GM19395 (cell line): Measurements from ENCODE around the gene HCRT.
"Not testable (repeated sequence)": the region's sequence is repeated elsewhere in the genome, so short reads cannot be mapped to it uniquely, and the experiment has no call there.

ENCODE experiments used
- ATAC-seq: cut with Tn5 transposase; IDR thresholded peaks from one replicate; pipeline ENCODE4 v1.9.1; 2021; ENCODE audit warnings: mild to moderate bottlenecking, moderate library complexity; ENCODE audit not compliant: unreplicated experiment

HCRT gene

GRCh38 chr17:42141382-42141781 lies 43.9 kb downstream of the HCRT start:
- ATAC-seq: no peak

GRCh38 chr17:42140690-42141089 lies 44.6 kb downstream of the HCRT start:
- not testable (repeated sequence) for ATAC-seq

GRCh38 chr17:42138749-42139492 lies 46.3 kb downstream of the HCRT start:
- ATAC-seq: no peak

GRCh38 chr17:42136654-42137051 lies 48.6 kb downstream of the HCRT start:
- no peak for ATAC-seq

- no peak for ATAC-seq
These were observed 49.3 kb downstream of the HCRT start for GRCh38 chr17:42135664-42136653.

GRCh38 chr17:42135151-42135550 lies 50.1 kb downstream of the HCRT start:
- ATAC-seq: no peak
